KOPT-K1 (cell line): Measurements from ENCODE around the gene WIPI1.
"Not testable (repeated sequence)": the region's sequence is repeated elsewhere in the genome, so short reads cannot be mapped to it uniquely, and the experiment has no call there.

Experiments used
- H3K27ac ChIP-seq: fragments of 200-600 bp; sonication (generic); 2 replicates; pipeline ENCODE4 v1.5.1; 2016; ENCODE audit warnings: antibody characterized with exemption, mild to moderate bottlenecking, low read depth, low read length; ENCODE audit not compliant: poor library complexity, severe bottlenecking
- H3K36me3 ChIP-seq: fragments of 200-600 bp; sonication (generic); 2 replicates; pipeline ENCODE4 v1.5.1; 2017; ENCODE audit warnings: antibody characterized with exemption, mild to moderate bottlenecking, low read length, moderate library complexity; ENCODE audit not compliant: insufficient read depth
- H3K9me3 ChIP-seq: fragments of 200-600 bp; sonication (generic); 2 replicates; pipeline ENCODE4 v1.5.1; 2017; ENCODE audit warnings: antibody characterized with exemption, low read length, mild to moderate bottlenecking; ENCODE audit not compliant: insufficient read depth, poor library complexity, severe bottlenecking

WIPI1 gene, protein sequence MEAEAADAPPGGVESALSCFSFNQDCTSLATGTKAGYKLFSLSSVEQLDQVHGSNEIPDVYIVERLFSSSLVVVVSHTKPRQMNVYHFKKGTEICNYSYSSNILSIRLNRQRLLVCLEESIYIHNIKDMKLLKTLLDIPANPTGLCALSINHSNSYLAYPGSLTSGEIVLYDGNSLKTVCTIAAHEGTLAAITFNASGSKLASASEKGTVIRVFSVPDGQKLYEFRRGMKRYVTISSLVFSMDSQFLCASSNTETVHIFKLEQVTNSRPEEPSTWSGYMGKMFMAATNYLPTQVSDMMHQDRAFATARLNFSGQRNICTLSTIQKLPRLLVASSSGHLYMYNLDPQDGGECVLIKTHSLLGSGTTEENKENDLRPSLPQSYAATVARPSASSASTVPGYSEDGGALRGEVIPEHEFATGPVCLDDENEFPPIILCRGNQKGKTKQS

DNA sequence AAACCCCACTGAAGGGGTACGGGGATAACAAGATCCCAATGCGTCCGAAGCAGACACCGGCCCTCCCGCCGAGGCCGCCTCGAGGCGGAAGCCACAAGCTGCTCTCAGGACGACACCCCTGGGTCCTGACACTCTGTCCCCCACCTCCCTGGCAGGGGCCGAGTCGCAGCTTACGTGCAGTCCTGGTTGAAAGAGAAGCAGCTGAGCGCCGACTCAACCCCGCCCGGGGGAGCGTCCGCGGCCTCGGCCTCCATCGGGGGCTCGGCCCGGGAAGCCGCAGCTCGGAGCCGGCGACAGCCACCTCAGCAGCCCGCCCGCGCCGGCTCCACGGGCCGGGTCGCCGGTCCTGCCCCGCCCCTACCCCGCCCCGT lies at the start of gene WIPI1:
Gene WIPI1, minus strand, starts transcription at position 329 of the 371 bp plus-strand sequence. Its CDS starts 75 bp downstream, at position 254.
- H3K9me3 ChIP-seq, result no peaks in the 10 kb centered on the region
- H3K36me3 ChIP-seq, result no peaks in the 10 kb centered on the region
- H3K27ac ChIP-seq, result peak within 1 kb of the TSS; percentile 45

GRCh38 chr17:68505951-68506350 lies 48.7 kb upstream of the WIPI1 start:
- H3K27ac ChIP-seq, result no peak overlapping the region

GRCh38 chr17:68501074-68501473 lies 43.8 kb upstream of the WIPI1 start:
- Histone ChIP-seq H3K9me3 (no peaks in the 10 kb centered on the region), H3K36me3 (no peaks in the 10 kb centered on the region), H3K27ac (no peak overlapping the region)

More at GRCh38 chr17:68505951-68506350, 48.7 kb upstream of the WIPI1 start:
- H3K36me3 ChIP-seq, result no peaks in the 10 kb centered on the region
- no peaks in the 10 kb centered on the region for H3K9me3 ChIP-seq

GRCh38 chr17:68499587-68499986 lies 42.3 kb upstream of the WIPI1 start:
- Histone ChIP-seq H3K27ac (no peak overlapping the region), H3K36me3 (no peaks in the 10 kb centered on the region), H3K9me3 (no peaks in the 10 kb centered on the region)

DNA sequence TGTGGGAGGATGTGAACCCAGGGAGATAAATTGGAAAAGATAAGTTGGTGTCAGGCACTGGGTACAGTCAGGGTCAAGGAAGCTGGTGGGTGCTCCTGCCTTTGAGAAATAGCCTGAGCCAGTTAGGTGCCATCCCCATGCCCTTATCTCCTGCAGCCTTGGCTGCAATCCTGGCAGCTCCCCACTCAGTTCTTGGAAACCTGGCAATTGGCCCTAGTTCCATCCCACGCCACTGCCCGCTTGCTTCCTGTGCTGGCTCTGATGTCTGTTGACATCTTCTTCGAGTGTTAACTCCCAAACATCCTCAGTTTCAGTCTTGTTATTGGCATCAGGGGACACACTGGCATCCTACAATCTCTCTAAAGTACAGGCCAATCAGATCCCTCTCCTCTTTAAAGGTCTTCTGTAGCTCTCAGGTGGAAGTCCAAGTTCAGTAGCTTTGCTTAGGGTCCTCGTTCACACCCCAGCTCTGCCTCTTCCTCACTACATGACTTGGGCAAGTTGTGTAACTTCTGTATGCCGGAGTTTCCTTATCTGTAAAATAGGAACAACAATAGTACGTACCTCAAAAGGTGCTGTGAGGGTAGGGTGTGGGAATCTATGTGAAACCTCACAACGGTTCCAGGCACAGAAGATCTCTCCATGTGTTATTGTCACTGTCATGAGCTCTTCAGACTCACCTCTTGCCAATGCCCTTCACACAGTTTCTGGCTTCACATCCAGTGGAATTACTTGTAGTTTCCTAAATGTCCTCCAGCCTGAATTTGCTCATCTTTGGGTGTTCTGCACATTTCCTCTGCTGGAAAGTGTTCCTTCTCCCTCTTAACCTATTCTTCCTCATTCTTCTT lies 41.4 kb upstream of the WIPI1 start:
- H3K36me3 ChIP-seq, result no peaks in the 10 kb centered on the region
- no peaks in the 10 kb centered on the region for H3K9me3 ChIP-seq
- H3K27ac ChIP-seq, result no peak overlapping the region

DNA sequence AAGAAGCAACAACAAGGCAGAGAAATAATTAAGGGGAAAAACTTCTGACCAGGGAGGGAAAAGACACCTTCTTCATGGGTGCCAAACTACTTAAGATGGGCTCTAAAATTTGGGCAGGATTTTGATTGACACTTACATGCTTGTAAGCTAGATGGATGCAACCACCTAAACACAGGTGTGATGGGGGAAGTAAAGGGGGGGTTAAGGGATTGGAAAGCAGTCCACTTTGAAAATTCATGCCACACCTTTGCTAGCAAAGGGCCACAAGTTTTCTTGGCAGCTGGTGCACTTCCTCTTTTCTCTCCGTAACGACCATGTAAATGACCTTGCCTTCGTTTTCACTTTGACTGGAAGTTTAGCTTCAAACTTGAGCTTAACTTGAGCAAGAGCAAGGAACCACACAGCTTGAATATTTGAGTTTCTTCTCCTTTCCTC lies 40.6 kb upstream of the WIPI1 start:
- no peaks in the 10 kb centered on the region for H3K36me3 ChIP-seq
- H3K27ac ChIP-seq, result no peak overlapping the region
- no peaks in the 10 kb centered on the region for H3K9me3 ChIP-seq

GRCh38 chr17:68495081-68495480 lies 37.8 kb upstream of the WIPI1 start:
- Histone ChIP-seq H3K27ac (no peak overlapping the region), H3K36me3 (no peaks in the 10 kb centered on the region), H3K9me3 (no peaks in the 10 kb centered on the region)

DNA sequence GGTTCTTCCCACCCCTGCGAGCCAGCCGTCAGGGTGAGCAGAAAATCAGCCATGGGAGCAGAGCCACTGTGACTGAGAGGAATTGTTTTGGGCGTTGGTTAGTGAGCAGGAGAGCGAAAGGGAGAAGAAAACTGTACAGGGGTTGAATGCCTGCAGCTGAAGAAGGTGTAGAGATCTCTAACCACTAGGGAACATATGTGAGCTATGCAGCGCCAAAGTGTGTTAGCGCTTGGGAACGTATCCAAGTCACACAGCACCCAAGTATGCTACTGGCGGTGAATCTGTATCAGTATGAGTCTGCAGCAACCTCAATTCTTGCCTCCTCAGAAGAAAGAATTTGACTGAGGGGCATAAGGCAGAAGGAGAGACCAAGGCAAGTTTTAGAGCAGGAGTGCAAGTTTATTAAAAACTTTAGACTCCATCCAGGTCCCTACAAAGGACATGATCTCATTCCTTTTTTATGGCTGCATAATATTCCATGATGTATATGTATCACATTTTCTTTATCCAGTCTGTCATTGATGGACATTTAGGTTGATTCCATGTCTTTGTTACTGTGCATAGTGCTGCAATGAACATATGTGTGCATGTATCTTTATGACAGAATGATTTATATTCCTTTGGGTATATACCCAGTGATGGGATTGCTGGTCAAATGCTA lies 35.2 kb upstream of the WIPI1 start:
- not testable (repeated sequence) for H3K27ac ChIP-seq, H3K9me3 ChIP-seq, H3K36me3 ChIP-seq

DNA sequence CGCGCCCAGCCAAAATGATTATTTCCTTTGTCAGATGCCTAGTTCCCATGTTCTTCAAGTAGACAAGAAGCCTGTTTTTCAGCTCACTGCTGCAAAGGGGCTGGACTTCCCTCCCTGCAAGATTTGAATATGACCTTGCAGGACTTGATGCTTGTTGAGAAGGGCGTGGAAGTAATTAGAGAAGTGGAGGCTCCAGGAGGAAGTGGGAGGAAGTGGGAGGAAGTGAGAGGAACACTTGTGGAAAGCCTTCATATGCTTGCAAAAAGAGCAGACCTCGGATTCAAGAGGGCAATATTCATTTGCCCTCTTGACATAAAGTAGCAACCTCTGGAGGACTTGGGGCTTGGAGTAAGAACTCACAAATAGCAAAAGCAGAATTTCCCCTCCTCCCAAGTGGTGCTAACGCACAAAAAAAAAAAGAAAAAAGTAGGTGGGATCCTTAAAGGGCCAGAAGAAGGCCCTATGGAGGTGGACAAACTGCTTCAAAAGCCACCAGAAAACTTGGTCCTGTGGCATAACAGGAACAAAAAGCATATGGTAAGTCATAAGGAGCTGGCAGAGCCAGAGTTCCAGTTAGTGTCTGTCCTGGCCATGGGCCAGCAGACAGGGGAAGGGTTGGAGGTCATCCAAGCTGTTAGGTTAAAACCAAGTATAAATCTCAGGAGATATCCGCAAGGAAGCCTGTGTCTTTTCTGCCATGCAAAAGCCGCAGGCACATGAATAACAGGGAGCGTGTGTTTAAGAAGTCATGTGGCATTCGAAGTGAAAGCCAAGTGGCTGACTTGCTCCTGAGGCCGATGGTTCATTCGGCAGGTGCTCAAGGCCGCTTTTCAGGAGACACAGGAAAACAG lies 34.3 kb upstream of the WIPI1 start:
- Histone ChIP-seq H3K36me3 (no peaks in the 10 kb centered on the region), H3K9me3 (no peaks in the 10 kb centered on the region), H3K27ac (no peak overlapping the region)

DNA sequence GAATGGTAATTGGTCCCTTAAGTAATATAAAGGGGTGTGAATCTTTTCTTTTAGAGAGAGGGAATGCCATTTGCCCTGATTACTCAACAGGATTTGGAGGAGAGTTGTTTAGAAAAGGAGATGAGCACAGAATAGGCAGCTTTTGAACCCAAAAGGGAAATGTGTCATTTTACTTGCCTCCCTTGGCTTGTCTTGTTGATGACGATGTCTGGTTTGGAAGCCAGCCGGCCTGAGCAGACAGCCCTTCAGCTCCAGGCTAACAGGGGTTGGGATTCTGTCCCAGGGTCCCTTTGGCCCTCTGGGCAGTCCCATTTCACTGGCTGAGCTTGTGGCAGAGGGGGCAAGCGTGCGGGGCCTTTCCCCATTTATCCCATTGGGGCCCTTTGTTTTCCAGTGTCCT lies 32.6 kb upstream of the WIPI1 start:
- Histone ChIP-seq H3K9me3 (no peaks in the 10 kb centered on the region), H3K36me3 (no peaks in the 10 kb centered on the region), H3K27ac (no peak overlapping the region)

- Histone ChIP-seq H3K27ac (no peak overlapping the region), H3K9me3 (peaks cover 11% of the 10 kb centered on the region), H3K36me3 (no peaks in the 10 kb centered on the region)
Observed at GRCh38 chr17:68484458-68484857, 27.2 kb upstream of the WIPI1 start.

GRCh38 chr17:68482576-68483041 lies 25.3 kb upstream of the WIPI1 start:
- H3K36me3 ChIP-seq, result no peaks in the 10 kb centered on the region
- no peak overlapping the region for H3K27ac ChIP-seq
- peaks cover 13% of the 10 kb centered on the region for H3K9me3 ChIP-seq

DNA sequence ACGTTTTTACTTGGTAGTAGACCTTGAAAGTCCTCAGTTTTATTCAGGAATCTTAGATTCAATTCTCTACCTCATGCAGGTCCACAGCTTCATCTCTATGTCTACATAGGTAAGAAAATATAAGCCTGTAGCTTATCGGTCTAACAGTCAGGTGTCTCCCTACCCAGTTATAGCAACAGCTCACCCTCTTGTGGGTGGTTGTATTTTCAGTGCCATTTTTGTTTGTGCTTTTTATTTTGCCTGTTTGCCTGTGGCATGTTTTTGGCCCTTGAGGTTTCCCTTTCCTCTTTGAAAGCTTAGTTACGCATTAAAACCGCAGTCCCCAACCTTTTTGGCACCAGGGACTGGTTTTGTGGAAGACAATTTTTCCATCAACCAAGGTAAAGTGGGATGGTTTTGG lies 23.6 kb upstream of the WIPI1 start:
- H3K9me3 ChIP-seq, result peaks cover 13% of the 10 kb centered on the region
- no peak overlapping the region for H3K27ac ChIP-seq
- H3K36me3 ChIP-seq, result no peaks in the 10 kb centered on the region

- Histone ChIP-seq H3K9me3 (no peaks in the 10 kb centered on the region), H3K27ac (no peak overlapping the region), H3K36me3 (no peaks in the 10 kb centered on the region)
Observed at GRCh38 chr17:68470961-68471360, 13.7 kb upstream of the WIPI1 start.
